GM21381 (cell line): ENCODE results near the gene NKAIN2.

ENCODE experiments used
- ATAC-seq: cut with Tn5 transposase; IDR thresholded peaks from one replicate; pipeline ENCODE4 v1.9.1; 2021; ENCODE audit warnings: mild to moderate bottlenecking, moderate library complexity; ENCODE audit not compliant: unreplicated experiment

Gene NKAIN2

GRCh38 chr6:124859366-124859765 is 1055.7 kb downstream of the NKAIN2 start:
- no peak for ATAC-seq

- ATAC-seq: no peak
Measured at GRCh38 chr6:124866040-124866439, 1062.4 kb downstream of the NKAIN2 start.

GRCh38 chr6:124867121-124867520 is 1063.5 kb downstream of the NKAIN2 start:
- ATAC-seq: no peak

- no peak for ATAC-seq
Measured at GRCh38 chr6:124868481-124868880, 1064.8 kb downstream of the NKAIN2 start.

- no peak for ATAC-seq
Measured at GRCh38 chr6:124869416-124869815, 1065.8 kb downstream of the NKAIN2 start.

- ATAC-seq: no peak
Measured at GRCh38 chr6:124870611-124871459, 1067.2 kb downstream of the NKAIN2 start.

GRCh38 chr6:124872361-124873065 is 1068.8 kb downstream of the NKAIN2 start:
- peak; percentile 77 for ATAC-seq

GRCh38 chr6:124873066-124873410 is 1069.4 kb downstream of the NKAIN2 start:
- no peak for ATAC-seq
